Adipose tissue (tissue), 3 donors: ENCODE data around the gene RAD51AP1. TPM values are rescaled to one million over a fixed set of nuclear protein-coding genes. Genes with fewer than 3 reads are reported as not detected.

Experiments used
- H3K27ac ChIP-seq: one replicate; pipeline ENCODE4 v1.5.1; 2013; ENCODE audit warnings: low read depth, low read length
- WGBS, 3 donors: extraction: QIAGEN DNeasy Blood & Tissue Kit; methylation state at CpG; one replicate each; pipeline ENCODE4 v1.1.7; 2013; 5-methylcytosine and 5-hydroxymethylcytosine counted together
- polyA plus RNA-seq, 3 donors: library from polyadenylated mRNA; stranded (reverse); fragments of 200-250 nt; gene quantifications; one replicate each; pipeline ENCODE4 v1.2.3, GENCODE V29; 2013
- donor health status: healthy with polysubstance abuse.
- donor health status: Bipolar disorder and iron deficiency.
- donor health status: healthy.

The RAD51AP1 gene
- polyA plus RNA-seq, 3 donors: 0.51 to 1.1 (median 0.76) TPM

GRCh38 chr12:4539167-4539870 lies 629 bp downstream of the RAD51AP1 start:
- WGBS, 3 donors: 7 to 15% (median 15%) methylated on average over 16 of the region's 16 CpGs

DNA sequence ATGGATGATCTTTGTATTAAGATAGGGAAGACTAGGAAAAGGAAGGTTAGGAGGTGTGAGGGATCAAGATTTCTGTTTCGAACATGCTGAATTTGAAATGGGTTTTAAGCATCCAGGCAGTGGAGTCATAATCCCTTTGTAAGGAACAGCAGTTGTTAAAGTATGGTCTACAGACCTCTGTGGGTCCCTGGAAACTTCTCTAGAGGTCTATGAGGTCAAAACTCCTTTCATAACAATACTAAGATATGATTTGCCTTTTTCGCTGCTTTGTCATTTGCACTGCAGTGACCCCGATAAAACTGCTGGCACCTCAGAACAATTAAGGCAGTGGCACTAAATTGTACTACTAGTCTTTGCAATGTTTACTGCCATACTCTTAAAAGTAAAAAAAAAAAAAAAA lies 1.5 kb downstream of the RAD51AP1 start:
- 80 to 89% (median 86%) methylated on average over 3 of the region's 3 CpGs for WGBS, 3 donors

More at GRCh38 chr12:4539167-4539870, 629 bp downstream of the RAD51AP1 start:
- no peak overlapping the region for H3K27ac ChIP-seq

GRCh38 chr12:4540638-4541037 lies 1.9 kb downstream of the RAD51AP1 start:
- 40 to 76% (median 50%) methylated on average over 2 of the region's 2 CpGs for WGBS, 3 donors
- H3K27ac ChIP-seq: no peak overlapping the region

More for the DNA sequence above, 1.5 kb downstream of the RAD51AP1 start:
- no peak overlapping the region for H3K27ac ChIP-seq

GRCh38 chr12:4545195-4545594 lies 6.5 kb downstream of the RAD51AP1 start:
- 84 to 95% (median 89%) methylated on average over 1 of the region's 1 CpG for WGBS, 3 donors
- H3K27ac ChIP-seq: no peak overlapping the region

DNA sequence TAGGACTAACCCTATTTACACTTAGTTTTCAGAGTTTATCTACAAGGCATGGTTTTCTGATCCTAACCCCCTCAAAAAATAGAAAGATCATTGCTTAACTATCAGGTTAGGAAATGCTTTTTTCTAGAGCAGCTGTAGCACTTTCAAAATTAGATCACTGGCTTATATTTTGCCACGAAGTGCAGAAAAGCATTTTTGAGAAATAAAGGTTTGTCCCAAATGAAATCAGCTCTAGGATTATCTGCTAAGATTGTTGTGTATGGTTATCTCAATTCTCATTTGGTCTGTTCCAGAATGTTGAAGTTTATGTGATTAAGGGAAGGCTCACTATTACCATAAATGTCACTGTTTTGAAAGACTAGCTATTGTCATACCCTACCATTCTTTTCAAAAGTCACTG lies 13.5 kb downstream of the RAD51AP1 start:
- 92 to 98% (median 97%) methylated on average over 1 of the region's 1 CpG for WGBS, 3 donors
- no peak overlapping the region for H3K27ac ChIP-seq

GRCh38 chr12:4553943-4554342 lies 15.3 kb downstream of the RAD51AP1 start:
- no peak overlapping the region for H3K27ac ChIP-seq
- WGBS, 3 donors: 94 to 95% (median 94%) methylated on average over 4 of the region's 4 CpGs

GRCh38 chr12:4555804-4556203 lies 17.1 kb downstream of the RAD51AP1 start:
- 76 to 93% (median 81%) methylated on average over 2 of the region's 2 CpGs for WGBS, 3 donors

GRCh38 chr12:4556735-4557530 lies 18.2 kb downstream of the RAD51AP1 start:
- H3K27ac ChIP-seq: no peak overlapping the region
- 80 to 95% (median 87%) methylated on average over 2 of the region's 2 CpGs for WGBS, 3 donors

More at GRCh38 chr12:4555804-4556203, 17.1 kb downstream of the RAD51AP1 start:
- no peak overlapping the region for H3K27ac ChIP-seq

GRCh38 chr12:4557586-4557985 lies 18.9 kb downstream of the RAD51AP1 start:
- WGBS, 3 donors: 84 to 94% (median 92%) methylated on average over 5 of the region's 5 CpGs
- H3K27ac ChIP-seq: no peak overlapping the region

DNA sequence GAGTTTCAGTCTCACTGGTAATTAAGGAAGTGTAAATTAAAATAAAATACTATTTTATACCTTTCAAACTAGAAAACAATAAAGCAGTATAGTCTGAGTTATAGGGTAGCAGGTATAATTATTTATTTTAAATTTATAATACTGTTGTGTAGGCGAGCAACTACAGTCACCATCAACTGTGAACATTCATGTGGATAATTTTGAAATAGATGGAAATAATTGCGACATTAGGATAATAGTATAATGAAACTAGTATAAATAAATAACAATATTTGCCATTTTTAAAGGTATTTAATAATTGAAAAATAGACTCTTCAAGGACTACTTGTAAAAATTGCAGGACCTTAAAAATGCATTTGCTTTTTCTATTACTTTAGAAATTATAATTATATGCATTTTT lies 19.5 kb downstream of the RAD51AP1 start:
- 95% methylated on average over 2 of the region's 2 CpGs for WGBS, 3 donors
- no peak overlapping the region for H3K27ac ChIP-seq

GRCh38 chr12:4562034-4562657 lies 23.5 kb downstream of the RAD51AP1 start, which contains the start of gene DYRK4:
DYRK4 (plus strand) TSS chr12:4562208; CDS start chr12:4562246, 38 bp downstream.
- H3K27ac ChIP-seq: no peak within 1 kb of the TSS
- 7 to 12% (median 7%) methylated on average over 44 of the region's 44 CpGs for WGBS, 3 donors

DNA sequence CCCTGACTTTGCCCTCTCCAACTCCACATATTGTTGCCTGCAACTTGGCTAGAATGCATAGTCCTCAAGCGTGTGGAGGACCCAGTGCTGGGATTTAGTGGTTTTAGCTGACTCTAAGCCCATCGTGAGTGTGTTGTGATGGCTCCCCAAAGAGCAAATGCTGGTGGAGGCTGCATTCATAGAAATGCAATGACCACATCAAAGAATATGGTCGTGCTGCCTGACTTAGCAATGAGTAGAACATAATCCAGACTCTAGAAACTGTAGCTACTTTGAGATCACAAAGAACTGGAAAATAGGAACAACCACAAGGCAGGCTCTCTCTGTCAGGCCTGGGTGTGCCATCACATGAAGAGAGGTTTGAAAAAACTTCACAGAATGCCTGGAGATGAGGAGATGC lies 24.6 kb downstream of the RAD51AP1 start:
- WGBS, 3 donors: 70 to 88% (median 84%) methylated on average over 3 of the region's 3 CpGs
- H3K27ac ChIP-seq: no peak overlapping the region

- H3K27ac ChIP-seq: no peak overlapping the region
- WGBS, 3 donors: 40 to 75% (median 51%) methylated on average over 5 of the region's 5 CpGs
These were observed 26.1 kb downstream of the RAD51AP1 start for GRCh38 chr12:4564818-4565217.

DNA sequence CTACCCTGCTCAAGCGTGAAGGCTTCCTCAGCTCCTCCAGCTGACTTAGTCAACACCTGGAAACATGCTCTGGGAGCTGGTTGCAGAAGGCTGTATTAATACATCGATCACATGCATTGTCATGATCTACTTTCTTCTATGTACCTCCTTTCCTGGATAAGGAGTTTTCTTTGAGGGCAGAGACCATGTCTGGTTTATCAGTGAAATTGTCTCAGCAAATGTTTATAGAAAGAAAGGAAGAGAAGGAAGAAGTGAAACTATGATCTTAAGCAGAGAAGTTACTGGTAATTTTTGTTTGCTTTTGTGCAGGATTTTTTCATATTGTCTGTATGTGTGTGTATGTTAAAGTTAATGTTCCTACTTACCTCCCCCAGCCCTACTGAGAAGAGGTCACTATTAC lies 27.8 kb downstream of the RAD51AP1 start:
- H3K27ac ChIP-seq: no peak overlapping the region
- WGBS, 3 donors: 73 to 89% (median 77%) methylated on average over 2 of the region's 2 CpGs

- WGBS, 3 donors: 50 to 58% (median 53%) methylated on average over 3 of the region's 3 CpGs
- no peak overlapping the region for H3K27ac ChIP-seq
These were observed 28.6 kb downstream of the RAD51AP1 start for GRCh38 chr12:4567073-4567881.

DNA sequence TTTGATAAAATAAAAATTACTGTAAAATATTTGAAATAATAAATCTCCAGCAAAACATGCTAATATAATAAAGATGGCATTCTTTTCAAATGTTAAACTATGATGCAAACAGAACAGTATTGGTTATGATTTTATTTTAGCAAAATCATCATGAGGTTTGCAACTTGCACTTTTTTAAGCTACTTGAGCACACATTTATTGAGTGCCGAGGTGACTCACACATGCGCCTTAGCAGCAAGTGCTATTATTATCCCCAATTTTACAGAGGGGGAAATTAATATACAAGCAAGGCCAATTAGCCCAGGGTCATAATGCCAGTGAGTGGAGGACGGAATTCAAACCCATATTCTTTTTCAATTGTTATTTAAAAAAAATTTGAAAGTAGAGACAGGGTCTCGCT lies 30.6 kb downstream of the RAD51AP1 start:
- 91 to 95% (median 91%) methylated on average over 4 of the region's 4 CpGs for WGBS, 3 donors
- no peak overlapping the region for H3K27ac ChIP-seq

DNA sequence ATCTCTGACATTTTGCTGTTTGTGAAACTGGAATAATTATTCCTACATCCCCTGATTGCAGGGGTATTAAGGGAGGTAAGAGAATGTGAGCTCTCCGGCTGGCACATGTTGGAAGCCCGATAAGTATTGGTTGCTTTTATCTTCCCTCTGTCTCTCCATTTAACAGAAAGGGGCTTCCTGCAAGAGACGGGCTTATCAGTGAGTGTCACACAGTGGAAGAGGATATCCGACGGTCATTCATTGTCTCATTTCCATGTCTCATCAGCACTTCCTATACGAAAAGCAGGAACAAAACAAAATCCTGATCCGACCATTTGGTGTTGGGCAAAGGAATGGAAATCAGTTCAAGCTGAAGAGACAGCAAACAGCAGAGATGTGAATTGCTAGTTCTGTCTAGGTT lies 34.0 kb downstream of the RAD51AP1 start:
- WGBS, 3 donors: 59 to 72% (median 65%) methylated on average over 7 of the region's 7 CpGs
- no peak overlapping the region for H3K27ac ChIP-seq
